Spleen (tissue), 7 donors: ENCODE data around the gene PIMREG.

ENCODE experiments used
- CTCF ChIP-seq, 11 experiments: fragments of 200-600 bp in 7 of 11; fragments of 450-650 bp in 4 of 11; sonication (generic) in 4 of 11; IDR thresholded peaks in 8 of 11; conservative IDR thresholded peaks in 3 of 11; 1 replicate in 7 of 11; 2 replicates in 4 of 11; pipeline versions ENCODE4 v1.4.0 to v1.8.0; 2016 to 2021; ENCODE audit warnings: antibody characterized with exemption in 11 of 11, inconsistent platforms in 4 of 11, mild to moderate bottlenecking in 1 of 11
- POLR2A ChIP-seq, 3 donors: fragments of 450-650 bp; IDR thresholded peaks; one replicate each; pipeline ENCODE4 v1.5.1; 2017; ENCODE audit warnings: antibody characterized with exemption in 3 of 3, mild to moderate bottlenecking in 1 of 3
- donor health status: DM: no; HTN: no; CAD: no; lungs with moderate emphysema.
- donor health status: DM: no; HTN: no; CAD: no.
- donor health status: DM: no; HTN: no; CAD: no.

- no peak for TF ChIP-seq CTCF (IDR thresholded peaks at IDR 0.05 in 8 of 11, conservative IDR thresholded peaks at IDR 0.05 in 3 of 11)
- TF ChIP-seq POLR2A (IDR thresholded peaks at IDR 0.05): no peak
Observed at GRCh38 chr17:6430769-6431168, 13.5 kb upstream of the PIMREG start.
